ELF-1 (cell line): ENCODE measurements around the gene LAMA3.

Experiments used
- DNase-seq: peaks from one replicate; pipeline ENCODE4 v3.0.0-alpha.2; 2016; ENCODE audit warnings: low read depth, low spot score

The LAMA3 gene

GRCh38 chr18:23849141-23849540 is 159.9 kb downstream of the LAMA3 start:
- DNase-seq: no peak

GRCh38 chr18:23850215-23850614 is 161.0 kb downstream of the LAMA3 start:
- no peak for DNase-seq

GRCh38 chr18:23851470-23852002 is 162.3 kb downstream of the LAMA3 start:
- no peak for DNase-seq

- no peak for DNase-seq
These were observed 163.2 kb downstream of the LAMA3 start for GRCh38 chr18:23852236-23853045.

GRCh38 chr18:23853448-23854195 is 164.4 kb downstream of the LAMA3 start:
- DNase-seq: no peak

GRCh38 chr18:23855721-23856120 is 166.5 kb downstream of the LAMA3 start:
- DNase-seq: no peak

- DNase-seq: peak; percentile 73
These were observed 167.4 kb downstream of the LAMA3 start for GRCh38 chr18:23856466-23857163.

GRCh38 chr18:23857164-23857552 is 167.9 kb downstream of the LAMA3 start:
- DNase-seq: peak; percentile 23

- no peak for DNase-seq
These were observed 168.5 kb downstream of the LAMA3 start for GRCh38 chr18:23857756-23858155.

GRCh38 chr18:23859466-23860336 is 170.4 kb downstream of the LAMA3 start:
- DNase-seq: no peak

GRCh38 chr18:23861326-23861725 is 172.1 kb downstream of the LAMA3 start:
- no peak for DNase-seq

GRCh38 chr18:23861805-23862470 is 172.7 kb downstream of the LAMA3 start:
- DNase-seq: no peak

GRCh38 chr18:23864624-23865023 is 175.4 kb downstream of the LAMA3 start:
- DNase-seq: no peak

- DNase-seq: no peak
These were observed 177.8 kb downstream of the LAMA3 start for GRCh38 chr18:23867006-23867405.

GRCh38 chr18:23868136-23868785 is 179.0 kb downstream of the LAMA3 start:
- no peak for DNase-seq

- DNase-seq: no peak
These were observed 181.6 kb downstream of the LAMA3 start for GRCh38 chr18:23870676-23871380.

GRCh38 chr18:23871410-23871809 is 182.2 kb downstream of the LAMA3 start:
- DNase-seq: peak; percentile 8

GRCh38 chr18:23872701-23873550 is 183.7 kb downstream of the LAMA3 start:
- DNase-seq: peak; percentile 8
